Measurements from ENCODE around the gene PRKG1. TPM values are rescaled to one million over a fixed set of nuclear protein-coding genes. Genes with fewer than 3 reads are reported as not detected.

PRKG1 gene
- total RNA-seq, 1 experiment from 2014 or later = 16.5 TPM

DNA sequence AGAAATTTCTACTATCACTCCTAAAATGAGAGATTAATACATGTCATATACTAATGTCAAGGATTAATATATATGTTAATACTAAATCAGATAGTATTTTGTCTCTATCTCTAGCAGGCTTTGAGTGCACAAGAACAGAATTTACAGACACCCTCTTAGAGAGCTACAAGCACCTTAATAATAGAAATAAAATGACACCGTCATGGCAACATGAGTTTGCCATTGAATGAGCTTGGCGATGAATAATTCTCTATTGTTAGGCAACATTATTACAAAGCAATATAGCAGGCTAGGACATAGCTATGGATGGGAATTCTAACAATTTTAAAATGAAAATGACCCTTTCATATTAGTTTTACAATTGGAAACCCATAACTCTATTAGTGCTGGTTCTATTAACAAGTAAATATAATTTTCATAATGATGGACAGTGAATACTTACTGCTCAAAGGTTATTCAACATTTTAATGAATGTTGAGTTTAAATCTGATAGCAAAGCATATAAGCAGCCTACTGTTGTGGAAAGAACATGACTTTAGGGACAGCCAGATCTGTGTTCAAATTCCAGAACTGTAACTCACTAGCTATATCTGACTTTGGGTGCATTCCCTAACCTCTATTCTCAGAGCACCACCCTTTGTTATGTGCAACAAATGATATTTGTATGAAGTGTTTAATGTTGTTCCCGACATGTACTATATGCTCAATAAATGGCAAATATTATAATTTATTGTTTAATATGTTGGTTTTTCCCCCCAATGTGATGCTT lies 1055.3 kb downstream of the PRKG1 start:
- Mint-ChIP-seq H3K4me3 (no peak overlapping the region), H3K27me3 (ENCODE audit: low read depth) (no peaks in the 10 kb centered on the region), H3K9me3 (no peaks in the 10 kb centered on the region), H3K4me1 (peaks cover 8% of the 10 kb centered on the region), H3K27ac (no peak overlapping the region), H3K36me3 (no peaks in the 10 kb centered on the region)
- ChIA-PET POLR2A (no interaction called here), CTCF (no interaction called here)
- TF ChIP-seq, protein P1, sequence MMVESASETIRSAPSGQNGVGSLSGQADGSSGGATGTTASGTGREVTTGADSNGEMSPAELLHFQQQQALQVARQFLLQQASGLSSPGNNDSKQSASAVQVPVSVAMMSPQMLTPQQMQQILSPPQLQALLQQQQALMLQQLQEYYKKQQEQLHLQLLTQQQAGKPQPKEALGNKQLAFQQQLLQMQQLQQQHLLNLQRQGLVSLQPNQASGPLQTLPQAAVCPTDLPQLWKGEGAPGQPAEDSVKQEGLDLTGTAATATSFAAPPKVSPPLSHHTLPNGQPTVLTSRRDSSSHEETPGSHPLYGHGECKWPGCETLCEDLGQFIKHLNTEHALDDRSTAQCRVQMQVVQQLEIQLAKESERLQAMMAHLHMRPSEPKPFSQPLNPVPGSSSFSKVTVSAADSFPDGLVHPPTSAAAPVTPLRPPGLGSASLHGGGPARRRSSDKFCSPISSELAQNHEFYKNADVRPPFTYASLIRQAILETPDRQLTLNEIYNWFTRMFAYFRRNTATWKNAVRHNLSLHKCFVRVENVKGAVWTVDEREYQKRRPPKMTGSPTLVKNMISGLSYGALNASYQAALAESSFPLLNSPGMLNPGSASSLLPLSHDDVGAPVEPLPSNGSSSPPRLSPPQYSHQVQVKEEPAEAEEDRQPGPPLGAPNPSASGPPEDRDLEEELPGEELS (CRISPR knock-in tag; IDR thresholded peaks at IDR 0.05) = no peak
- TF ChIP-seq, protein P2, sequence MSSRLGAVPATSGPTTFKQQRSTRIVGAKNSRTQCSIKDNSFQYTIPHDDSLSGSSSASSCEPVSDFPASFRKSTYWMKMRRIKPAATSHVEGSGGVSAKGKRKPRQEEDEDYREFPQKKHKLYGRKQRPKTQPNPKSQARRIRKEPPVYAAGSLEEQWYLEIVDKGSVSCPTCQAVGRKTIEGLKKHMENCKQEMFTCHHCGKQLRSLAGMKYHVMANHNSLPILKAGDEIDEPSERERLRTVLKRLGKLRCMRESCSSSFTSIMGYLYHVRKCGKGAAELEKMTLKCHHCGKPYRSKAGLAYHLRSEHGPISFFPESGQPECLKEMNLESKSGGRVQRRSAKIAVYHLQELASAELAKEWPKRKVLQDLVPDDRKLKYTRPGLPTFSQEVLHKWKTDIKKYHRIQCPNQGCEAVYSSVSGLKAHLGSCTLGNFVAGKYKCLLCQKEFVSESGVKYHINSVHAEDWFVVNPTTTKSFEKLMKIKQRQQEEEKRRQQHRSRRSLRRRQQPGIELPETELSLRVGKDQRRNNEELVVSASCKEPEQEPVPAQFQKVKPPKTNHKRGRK (CRISPR knock-in tag; IDR thresholded peaks at IDR 0.05; ENCODE audit: borderline replicate concordance) = no peak
- ATAC-seq = no peak
- DNase-seq (ENCODE audit: low spot score) = no peak

DNA sequence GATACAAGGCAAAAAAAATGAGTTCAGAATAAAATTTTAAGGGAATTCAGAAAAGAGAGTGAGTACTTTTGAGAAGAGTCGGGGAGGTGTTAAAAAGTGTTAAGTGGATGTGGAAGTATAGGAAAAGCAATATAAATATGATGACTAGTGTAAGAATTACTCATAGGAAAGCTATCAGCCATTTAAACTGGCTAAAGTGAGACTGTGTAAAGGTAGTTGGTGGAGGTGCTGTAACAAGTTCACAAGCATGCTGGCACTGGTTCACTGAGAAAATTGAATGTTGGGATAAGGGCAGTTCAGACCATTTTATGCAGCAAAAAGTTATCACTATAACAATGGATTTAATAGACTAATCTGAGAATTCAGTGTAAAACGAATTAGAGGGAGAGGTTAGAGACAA lies 1060.8 kb downstream of the PRKG1 start:
- TF ChIP-seq, protein P3, sequence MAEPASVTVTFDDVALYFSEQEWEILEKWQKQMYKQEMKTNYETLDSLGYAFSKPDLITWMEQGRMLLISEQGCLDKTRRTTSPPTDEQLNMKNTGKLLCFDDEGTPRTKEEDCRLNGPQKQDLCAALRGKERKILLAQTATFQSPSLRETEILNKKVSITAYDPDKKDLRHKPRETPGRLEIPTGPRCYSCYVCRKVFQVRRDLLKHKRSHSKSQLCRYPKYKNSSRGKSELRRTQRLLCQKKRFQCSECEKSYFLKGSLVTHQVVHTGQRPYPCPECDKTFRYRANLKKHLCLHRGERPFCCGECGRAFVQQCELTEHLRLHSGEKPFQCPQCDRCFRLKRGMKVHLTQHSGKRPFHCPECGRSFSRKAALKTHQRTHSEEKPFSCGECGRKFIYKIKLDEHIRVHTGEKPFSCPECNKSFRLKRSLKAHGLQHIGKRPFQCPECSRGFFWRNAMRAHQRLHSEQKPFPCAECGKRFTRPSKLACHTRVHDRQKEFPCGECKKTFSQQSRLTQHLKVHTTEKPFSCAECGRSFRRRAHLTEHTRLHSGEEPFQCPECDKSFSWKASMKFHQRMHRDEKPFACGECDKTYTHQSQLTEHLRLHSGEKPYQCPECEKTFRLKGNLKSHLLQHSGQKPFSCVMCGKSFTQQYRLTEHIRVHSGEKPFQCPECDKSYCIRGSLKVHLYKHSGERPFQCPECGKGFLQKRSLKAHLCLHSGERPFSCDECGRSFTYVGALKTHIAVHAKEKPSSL (CRISPR knock-in tag; conservative IDR thresholded peaks at IDR 0.05) = no peak
- TF ChIP-seq, protein P4, sequence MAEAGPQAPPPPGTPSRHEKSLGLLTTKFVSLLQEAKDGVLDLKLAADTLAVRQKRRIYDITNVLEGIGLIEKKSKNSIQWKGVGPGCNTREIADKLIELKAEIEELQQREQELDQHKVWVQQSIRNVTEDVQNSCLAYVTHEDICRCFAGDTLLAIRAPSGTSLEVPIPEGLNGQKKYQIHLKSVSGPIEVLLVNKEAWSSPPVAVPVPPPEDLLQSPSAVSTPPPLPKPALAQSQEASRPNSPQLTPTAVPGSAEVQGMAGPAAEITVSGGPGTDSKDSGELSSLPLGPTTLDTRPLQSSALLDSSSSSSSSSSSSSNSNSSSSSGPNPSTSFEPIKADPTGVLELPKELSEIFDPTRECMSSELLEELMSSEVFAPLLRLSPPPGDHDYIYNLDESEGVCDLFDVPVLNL (CRISPR knock-in tag; IDR thresholded peaks at IDR 0.05; ENCODE audit: borderline replicate concordance, low read depth) = no peak
- TF ChIP-seq, protein P5, sequence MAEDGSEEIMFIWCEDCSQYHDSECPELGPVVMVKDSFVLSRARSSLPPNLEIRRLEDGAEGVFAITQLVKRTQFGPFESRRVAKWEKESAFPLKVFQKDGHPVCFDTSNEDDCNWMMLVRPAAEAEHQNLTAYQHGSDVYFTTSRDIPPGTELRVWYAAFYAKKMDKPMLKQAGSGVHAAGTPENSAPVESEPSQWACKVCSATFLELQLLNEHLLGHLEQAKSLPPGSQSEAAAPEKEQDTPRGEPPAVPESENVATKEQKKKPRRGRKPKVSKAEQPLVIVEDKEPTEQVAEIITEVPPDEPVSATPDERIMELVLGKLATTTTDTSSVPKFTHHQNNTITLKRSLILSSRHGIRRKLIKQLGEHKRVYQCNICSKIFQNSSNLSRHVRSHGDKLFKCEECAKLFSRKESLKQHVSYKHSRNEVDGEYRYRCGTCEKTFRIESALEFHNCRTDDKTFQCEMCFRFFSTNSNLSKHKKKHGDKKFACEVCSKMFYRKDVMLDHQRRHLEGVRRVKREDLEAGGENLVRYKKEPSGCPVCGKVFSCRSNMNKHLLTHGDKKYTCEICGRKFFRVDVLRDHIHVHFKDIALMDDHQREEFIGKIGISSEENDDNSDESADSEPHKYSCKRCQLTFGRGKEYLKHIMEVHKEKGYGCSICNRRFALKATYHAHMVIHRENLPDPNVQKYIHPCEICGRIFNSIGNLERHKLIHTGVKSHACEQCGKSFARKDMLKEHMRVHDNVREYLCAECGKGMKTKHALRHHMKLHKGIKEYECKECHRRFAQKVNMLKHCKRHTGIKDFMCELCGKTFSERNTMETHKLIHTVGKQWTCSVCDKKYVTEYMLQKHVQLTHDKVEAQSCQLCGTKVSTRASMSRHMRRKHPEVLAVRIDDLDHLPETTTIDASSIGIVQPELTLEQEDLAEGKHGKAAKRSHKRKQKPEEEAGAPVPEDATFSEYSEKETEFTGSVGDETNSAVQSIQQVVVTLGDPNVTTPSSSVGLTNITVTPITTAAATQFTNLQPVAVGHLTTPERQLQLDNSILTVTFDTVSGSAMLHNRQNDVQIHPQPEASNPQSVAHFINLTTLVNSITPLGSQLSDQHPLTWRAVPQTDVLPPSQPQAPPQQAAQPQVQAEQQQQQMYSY (CRISPR knock-in tag; IDR thresholded peaks at IDR 0.05) = no peak
- TF ChIP-seq, protein P6, sequence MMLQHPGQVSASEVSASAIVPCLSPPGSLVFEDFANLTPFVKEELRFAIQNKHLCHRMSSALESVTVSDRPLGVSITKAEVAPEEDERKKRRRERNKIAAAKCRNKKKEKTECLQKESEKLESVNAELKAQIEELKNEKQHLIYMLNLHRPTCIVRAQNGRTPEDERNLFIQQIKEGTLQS (CRISPR knock-in tag; conservative IDR thresholded peaks at IDR 0.05) = no peak
- TF ChIP-seq MYBL2 (CRISPR knock-in tag; IDR thresholded peaks at IDR 0.05) (no peak), ZNF396 (CRISPR knock-in tag; IDR thresholded peaks at IDR 0.05; ENCODE audit: borderline replicate concordance) (no peak), SOX15 (CRISPR knock-in tag; IDR thresholded peaks at IDR 0.05) (no peak)
- TF ChIP-seq, protein P7, sequence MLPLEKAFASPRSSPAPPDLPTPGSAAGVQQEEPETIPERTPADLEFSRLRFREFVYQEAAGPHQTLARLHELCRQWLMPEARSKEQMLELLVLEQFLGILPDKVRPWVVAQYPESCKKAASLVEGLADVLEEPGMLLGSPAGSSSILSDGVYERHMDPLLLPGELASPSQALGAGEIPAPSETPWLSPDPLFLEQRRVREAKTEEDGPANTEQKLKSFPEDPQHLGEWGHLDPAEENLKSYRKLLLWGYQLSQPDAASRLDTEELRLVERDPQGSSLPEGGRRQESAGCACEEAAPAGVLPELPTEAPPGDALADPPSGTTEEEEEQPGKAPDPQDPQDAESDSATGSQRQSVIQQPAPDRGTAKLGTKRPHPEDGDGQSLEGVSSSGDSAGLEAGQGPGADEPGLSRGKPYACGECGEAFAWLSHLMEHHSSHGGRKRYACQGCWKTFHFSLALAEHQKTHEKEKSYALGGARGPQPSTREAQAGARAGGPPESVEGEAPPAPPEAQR (CRISPR knock-in tag; IDR thresholded peaks at IDR 0.05) = no peak
- TF ChIP-seq, protein P8, sequence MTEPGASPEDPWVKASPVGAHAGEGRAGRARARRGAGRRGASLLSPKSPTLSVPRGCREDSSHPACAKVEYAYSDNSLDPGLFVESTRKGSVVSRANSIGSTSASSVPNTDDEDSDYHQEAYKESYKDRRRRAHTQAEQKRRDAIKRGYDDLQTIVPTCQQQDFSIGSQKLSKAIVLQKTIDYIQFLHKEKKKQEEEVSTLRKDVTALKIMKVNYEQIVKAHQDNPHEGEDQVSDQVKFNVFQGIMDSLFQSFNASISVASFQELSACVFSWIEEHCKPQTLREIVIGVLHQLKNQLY (CRISPR knock-in tag; IDR thresholded peaks at IDR 0.05) = no peak
- Mint-ChIP-seq H3K27ac (no peak overlapping the region), H3K27me3 (ENCODE audit: low read depth) (no peaks in the 10 kb centered on the region), H3K4me3 (no peak overlapping the region), H3K9me3 (no peaks in the 10 kb centered on the region), H3K36me3 (no peaks in the 10 kb centered on the region), H3K4me1 (no peaks in the 10 kb centered on the region)
- POLR2A ChIA-PET = no interaction called here
- no peak for DNase-seq (ENCODE audit: low spot score)
- no peak for ATAC-seq
- CTCF ChIA-PET = no interaction called here

All from WTC11 (cell line).